ENCODE measurements around the gene CDCA4.

GRCh38 chr14:105015242-105015641 lies 5.6 kb downstream of the CDCA4 start:
- TF ChIP-seq, protein P1, sequence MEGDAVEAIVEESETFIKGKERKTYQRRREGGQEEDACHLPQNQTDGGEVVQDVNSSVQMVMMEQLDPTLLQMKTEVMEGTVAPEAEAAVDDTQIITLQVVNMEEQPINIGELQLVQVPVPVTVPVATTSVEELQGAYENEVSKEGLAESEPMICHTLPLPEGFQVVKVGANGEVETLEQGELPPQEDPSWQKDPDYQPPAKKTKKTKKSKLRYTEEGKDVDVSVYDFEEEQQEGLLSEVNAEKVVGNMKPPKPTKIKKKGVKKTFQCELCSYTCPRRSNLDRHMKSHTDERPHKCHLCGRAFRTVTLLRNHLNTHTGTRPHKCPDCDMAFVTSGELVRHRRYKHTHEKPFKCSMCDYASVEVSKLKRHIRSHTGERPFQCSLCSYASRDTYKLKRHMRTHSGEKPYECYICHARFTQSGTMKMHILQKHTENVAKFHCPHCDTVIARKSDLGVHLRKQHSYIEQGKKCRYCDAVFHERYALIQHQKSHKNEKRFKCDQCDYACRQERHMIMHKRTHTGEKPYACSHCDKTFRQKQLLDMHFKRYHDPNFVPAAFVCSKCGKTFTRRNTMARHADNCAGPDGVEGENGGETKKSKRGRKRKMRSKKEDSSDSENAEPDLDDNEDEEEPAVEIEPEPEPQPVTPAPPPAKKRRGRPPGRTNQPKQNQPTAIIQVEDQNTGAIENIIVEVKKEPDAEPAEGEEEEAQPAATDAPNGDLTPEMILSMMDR (IDR thresholded peaks at IDR 0.05; ENCODE audit: poor library complexity, severe bottlenecking): no peak
- no peak for TF ChIP-seq MXI1 (conservative IDR thresholded peaks at IDR 0.05; ENCODE audit: poor library complexity, severe bottlenecking)
- TF ChIP-seq, protein P2, sequence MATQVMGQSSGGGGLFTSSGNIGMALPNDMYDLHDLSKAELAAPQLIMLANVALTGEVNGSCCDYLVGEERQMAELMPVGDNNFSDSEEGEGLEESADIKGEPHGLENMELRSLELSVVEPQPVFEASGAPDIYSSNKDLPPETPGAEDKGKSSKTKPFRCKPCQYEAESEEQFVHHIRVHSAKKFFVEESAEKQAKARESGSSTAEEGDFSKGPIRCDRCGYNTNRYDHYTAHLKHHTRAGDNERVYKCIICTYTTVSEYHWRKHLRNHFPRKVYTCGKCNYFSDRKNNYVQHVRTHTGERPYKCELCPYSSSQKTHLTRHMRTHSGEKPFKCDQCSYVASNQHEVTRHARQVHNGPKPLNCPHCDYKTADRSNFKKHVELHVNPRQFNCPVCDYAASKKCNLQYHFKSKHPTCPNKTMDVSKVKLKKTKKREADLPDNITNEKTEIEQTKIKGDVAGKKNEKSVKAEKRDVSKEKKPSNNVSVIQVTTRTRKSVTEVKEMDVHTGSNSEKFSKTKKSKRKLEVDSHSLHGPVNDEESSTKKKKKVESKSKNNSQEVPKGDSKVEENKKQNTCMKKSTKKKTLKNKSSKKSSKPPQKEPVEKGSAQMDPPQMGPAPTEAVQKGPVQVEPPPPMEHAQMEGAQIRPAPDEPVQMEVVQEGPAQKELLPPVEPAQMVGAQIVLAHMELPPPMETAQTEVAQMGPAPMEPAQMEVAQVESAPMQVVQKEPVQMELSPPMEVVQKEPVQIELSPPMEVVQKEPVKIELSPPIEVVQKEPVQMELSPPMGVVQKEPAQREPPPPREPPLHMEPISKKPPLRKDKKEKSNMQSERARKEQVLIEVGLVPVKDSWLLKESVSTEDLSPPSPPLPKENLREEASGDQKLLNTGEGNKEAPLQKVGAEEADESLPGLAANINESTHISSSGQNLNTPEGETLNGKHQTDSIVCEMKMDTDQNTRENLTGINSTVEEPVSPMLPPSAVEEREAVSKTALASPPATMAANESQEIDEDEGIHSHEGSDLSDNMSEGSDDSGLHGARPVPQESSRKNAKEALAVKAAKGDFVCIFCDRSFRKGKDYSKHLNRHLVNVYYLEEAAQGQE (IDR thresholded peaks at IDR 0.05; ENCODE audit: borderline replicate concordance): no peak
- no peak for TF ChIP-seq POLR2AphosphoS5 (IDR thresholded peaks at IDR 0.05)
- no peak for TF ChIP-seq EP300 (conservative IDR thresholded peaks at IDR 0.05; ENCODE audit: poor library complexity, severe bottlenecking)
- TF ChIP-seq SMC3 (conservative IDR thresholded peaks at IDR 0.05; ENCODE audit: poor library complexity): no peak
- TF ChIP-seq EZH2 (IDR thresholded peaks at IDR 0.05; ENCODE audit: borderline replicate concordance, insufficient read depth, low read length, poor library complexity, severe bottlenecking): no peak
- TF ChIP-seq TAF1 (IDR thresholded peaks at IDR 0.05; ENCODE audit: low read depth): no peak
- no peak for TF ChIP-seq RAD21 (conservative IDR thresholded peaks at IDR 0.05)

Data from neural cell (in vitro differentiated cells).